ENCODE results near the gene ATG13.

DNA sequence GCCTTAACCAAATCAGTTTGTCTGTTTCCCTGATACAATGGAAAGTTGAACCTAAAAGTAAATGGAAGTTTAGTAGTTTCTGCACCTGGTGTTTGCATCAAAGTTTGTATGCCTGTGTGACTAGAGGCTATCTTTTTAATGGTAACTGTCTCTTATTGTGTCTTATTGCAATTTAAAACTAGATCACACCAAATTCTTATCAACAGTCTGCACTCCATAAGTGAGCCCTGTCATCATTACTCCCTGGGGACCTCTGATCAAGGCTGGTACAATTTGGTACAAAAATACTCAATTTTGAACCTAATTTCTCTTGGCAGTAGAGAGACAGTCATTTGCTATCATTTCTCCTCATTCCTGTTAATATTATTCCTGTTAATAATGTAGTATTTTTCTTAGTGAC, 45.0 kb downstream of the ATG13 start:
- TF ChIP-seq, protein P1, sequence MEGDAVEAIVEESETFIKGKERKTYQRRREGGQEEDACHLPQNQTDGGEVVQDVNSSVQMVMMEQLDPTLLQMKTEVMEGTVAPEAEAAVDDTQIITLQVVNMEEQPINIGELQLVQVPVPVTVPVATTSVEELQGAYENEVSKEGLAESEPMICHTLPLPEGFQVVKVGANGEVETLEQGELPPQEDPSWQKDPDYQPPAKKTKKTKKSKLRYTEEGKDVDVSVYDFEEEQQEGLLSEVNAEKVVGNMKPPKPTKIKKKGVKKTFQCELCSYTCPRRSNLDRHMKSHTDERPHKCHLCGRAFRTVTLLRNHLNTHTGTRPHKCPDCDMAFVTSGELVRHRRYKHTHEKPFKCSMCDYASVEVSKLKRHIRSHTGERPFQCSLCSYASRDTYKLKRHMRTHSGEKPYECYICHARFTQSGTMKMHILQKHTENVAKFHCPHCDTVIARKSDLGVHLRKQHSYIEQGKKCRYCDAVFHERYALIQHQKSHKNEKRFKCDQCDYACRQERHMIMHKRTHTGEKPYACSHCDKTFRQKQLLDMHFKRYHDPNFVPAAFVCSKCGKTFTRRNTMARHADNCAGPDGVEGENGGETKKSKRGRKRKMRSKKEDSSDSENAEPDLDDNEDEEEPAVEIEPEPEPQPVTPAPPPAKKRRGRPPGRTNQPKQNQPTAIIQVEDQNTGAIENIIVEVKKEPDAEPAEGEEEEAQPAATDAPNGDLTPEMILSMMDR (IDR thresholded peaks at IDR 0.05) = no peak
- TF ChIP-seq POLR2A (IDR thresholded peaks at IDR 0.05) = no peak

Measured in adrenal gland (tissue), 5 donors.